Measurements from ENCODE around the gene FAM174A.
A peak's percentile ranks its signal among the peaks of the same experiment; 100 is the strongest.

FAM174A gene

DNA sequence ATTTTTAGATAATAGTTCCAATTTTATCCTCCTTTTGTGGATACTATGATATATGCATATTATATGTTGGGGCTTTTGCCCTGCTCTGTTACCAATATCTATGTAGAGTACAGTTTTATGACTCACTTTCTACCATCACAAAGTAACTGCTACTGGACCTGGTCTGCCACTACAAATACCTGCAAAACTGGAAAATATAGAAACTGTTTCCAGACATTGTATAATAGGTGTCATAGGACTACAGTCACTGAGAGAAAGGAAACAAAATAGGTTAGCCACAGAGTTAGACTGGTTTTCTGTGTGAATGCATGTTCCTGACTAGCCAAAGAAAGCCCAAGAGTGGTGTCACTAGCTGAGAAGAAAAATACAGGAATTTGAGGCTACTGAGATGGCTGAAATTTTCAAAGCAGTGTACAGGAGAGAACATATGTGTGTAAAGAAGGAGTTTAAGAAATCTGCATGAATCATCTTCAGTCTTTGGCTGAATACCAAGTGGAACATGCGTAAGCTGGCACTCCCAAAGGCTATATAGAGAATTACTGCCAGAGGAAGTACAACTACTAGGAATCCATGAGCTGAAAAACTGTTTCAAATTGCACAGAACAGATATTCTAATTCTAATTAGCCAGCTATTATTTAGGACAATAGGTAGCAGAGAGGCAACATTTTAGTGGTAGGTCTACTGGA, 29.0 kb upstream of the FAM174A start:
- TF ChIP-seq, protein P1, sequence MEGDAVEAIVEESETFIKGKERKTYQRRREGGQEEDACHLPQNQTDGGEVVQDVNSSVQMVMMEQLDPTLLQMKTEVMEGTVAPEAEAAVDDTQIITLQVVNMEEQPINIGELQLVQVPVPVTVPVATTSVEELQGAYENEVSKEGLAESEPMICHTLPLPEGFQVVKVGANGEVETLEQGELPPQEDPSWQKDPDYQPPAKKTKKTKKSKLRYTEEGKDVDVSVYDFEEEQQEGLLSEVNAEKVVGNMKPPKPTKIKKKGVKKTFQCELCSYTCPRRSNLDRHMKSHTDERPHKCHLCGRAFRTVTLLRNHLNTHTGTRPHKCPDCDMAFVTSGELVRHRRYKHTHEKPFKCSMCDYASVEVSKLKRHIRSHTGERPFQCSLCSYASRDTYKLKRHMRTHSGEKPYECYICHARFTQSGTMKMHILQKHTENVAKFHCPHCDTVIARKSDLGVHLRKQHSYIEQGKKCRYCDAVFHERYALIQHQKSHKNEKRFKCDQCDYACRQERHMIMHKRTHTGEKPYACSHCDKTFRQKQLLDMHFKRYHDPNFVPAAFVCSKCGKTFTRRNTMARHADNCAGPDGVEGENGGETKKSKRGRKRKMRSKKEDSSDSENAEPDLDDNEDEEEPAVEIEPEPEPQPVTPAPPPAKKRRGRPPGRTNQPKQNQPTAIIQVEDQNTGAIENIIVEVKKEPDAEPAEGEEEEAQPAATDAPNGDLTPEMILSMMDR (IDR thresholded peaks at IDR 0.05; ENCODE audit: poor library complexity, severe bottlenecking) = peak; percentile 41
- Histone ChIP-seq H3K36me3 (ENCODE audit: low read depth) (no peaks in the 10 kb centered on the region), H3K9me3 (ENCODE audit: severe bottlenecking) (no peaks in the 10 kb centered on the region), H3K4me1 (ENCODE audit: insufficient read depth, poor library complexity, severe bottlenecking) (peaks cover 13% of the 10 kb centered on the region), H3K27me3 (ENCODE audit: insufficient read depth, poor library complexity, severe bottlenecking) (no peaks in the 10 kb centered on the region), H3K4me3 (ENCODE audit: severe bottlenecking) (no peak overlapping the region), H3K27ac (ENCODE audit: poor library complexity, severe bottlenecking) (peak overlapping the region; percentile 40)
- DNase-seq (ENCODE audit: low spot score) = no peak
- peak; percentile 100 for ATAC-seq (ENCODE audit: low read depth)

DNA sequence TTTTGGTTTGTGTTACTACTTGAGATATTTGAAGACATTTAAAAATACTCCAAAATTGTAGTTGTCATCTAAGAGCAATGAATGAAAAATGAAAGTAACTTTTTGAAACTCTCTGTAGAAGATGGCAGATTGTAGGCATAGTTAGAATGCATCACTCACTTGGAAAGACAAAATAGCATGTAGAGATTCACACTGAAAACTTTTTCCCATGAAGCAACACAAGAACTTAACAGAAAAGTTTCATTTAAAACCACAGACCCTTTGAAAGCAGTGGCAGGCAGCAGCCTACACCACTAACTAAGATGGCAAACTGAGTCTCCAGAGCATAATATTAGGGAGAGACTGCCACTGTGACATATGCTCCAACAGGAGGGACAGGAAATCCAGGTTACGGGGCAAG, 18.9 kb upstream of the FAM174A start:
- no peak overlapping the region for H3K27ac ChIP-seq (ENCODE audit: poor library complexity, severe bottlenecking)
- no peak for DNase-seq (ENCODE audit: low spot score)
- H3K36me3 ChIP-seq (ENCODE audit: low read depth) = no peaks in the 10 kb centered on the region
- peaks cover 2% of the 10 kb centered on the region for H3K9me3 ChIP-seq (ENCODE audit: severe bottlenecking)
- no peak overlapping the region for H3K4me3 ChIP-seq (ENCODE audit: severe bottlenecking)
- H3K27me3 ChIP-seq (ENCODE audit: insufficient read depth, poor library complexity, severe bottlenecking) = no peaks in the 10 kb centered on the region
- no peaks in the 10 kb centered on the region for H3K4me1 ChIP-seq (ENCODE audit: insufficient read depth, poor library complexity, severe bottlenecking)
- TF ChIP-seq, protein P1 (IDR thresholded peaks at IDR 0.05; ENCODE audit: poor library complexity, severe bottlenecking) = no peak
- no peak for ATAC-seq (ENCODE audit: low read depth)

DNA sequence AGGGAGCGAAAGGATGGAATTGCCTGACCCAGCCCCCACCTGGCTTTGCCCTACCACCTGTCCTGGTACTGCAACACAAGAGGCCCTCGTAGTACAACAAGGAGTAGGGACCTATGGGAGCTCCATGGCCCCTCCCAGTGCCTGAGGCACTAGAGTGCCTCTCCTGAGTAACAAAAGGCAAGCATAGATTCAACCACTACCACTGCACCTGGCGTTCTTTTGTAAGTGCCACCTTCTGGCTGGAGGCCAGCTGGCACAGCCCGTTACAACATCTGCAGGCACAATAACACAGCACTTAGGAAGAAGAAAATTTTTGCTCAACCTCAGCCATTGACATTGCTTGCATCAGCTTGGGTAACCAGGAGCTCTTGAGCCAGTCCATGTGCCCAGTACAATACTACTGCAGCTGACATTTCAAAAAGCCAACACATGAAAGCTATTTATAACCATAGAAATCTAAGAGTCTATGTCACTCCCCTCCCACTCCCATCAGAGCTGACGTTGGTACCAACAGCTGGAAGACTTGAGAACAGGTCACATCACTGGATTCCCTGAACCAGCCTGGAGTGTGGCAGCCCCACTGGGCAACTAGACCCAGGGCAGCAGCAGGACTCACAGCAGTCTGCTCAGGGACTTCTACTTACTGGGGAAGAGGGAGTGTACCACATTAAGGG, 17.7 kb upstream of the FAM174A start:
- H3K27me3 ChIP-seq (ENCODE audit: insufficient read depth, poor library complexity, severe bottlenecking) = no peaks in the 10 kb centered on the region
- TF ChIP-seq, protein P1 (IDR thresholded peaks at IDR 0.05; ENCODE audit: poor library complexity, severe bottlenecking) = no peak
- H3K4me3 ChIP-seq (ENCODE audit: severe bottlenecking) = no peak overlapping the region
- ATAC-seq (ENCODE audit: low read depth) (peak; percentile 80), DNase-seq (ENCODE audit: low spot score) (no peak)
- no peak overlapping the region for H3K27ac ChIP-seq (ENCODE audit: poor library complexity, severe bottlenecking)
- H3K36me3 ChIP-seq (ENCODE audit: low read depth) = no peaks in the 10 kb centered on the region
- H3K4me1 ChIP-seq (ENCODE audit: insufficient read depth, poor library complexity, severe bottlenecking) = no peaks in the 10 kb centered on the region
- H3K9me3 ChIP-seq (ENCODE audit: severe bottlenecking) = peaks cover 2% of the 10 kb centered on the region

DNA sequence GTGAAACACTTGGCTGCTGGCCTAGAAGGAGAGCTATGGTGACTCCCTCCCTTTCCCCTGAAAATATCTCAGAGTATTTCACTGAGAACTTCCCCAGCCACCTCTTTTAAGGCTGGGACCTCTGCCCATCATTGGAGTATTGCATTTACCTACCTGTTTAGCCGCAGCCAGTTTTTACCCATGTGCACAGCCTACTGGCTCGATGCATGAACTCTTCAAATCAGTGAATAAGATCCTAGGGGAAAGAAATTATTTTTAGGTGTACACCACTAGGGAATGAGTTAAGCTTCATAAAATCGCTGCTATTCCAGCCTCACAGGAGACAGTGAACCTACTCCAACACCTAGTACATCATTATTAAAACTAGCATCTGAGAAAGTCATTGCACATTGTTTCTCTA, 16.8 kb upstream of the FAM174A start:
- TF ChIP-seq, protein P1 (IDR thresholded peaks at IDR 0.05; ENCODE audit: poor library complexity, severe bottlenecking) = no peak
- no peaks in the 10 kb centered on the region for H3K27me3 ChIP-seq (ENCODE audit: insufficient read depth, poor library complexity, severe bottlenecking)
- no peak overlapping the region for H3K27ac ChIP-seq (ENCODE audit: poor library complexity, severe bottlenecking)
- peaks cover 2% of the 10 kb centered on the region for H3K9me3 ChIP-seq (ENCODE audit: severe bottlenecking)
- no peaks in the 10 kb centered on the region for H3K36me3 ChIP-seq (ENCODE audit: low read depth)
- H3K4me1 ChIP-seq (ENCODE audit: insufficient read depth, poor library complexity, severe bottlenecking) = no peaks in the 10 kb centered on the region
- DNase-seq (ENCODE audit: low spot score) (no peak), ATAC-seq (ENCODE audit: low read depth) (no peak)
- no peak overlapping the region for H3K4me3 ChIP-seq (ENCODE audit: severe bottlenecking)

DNA sequence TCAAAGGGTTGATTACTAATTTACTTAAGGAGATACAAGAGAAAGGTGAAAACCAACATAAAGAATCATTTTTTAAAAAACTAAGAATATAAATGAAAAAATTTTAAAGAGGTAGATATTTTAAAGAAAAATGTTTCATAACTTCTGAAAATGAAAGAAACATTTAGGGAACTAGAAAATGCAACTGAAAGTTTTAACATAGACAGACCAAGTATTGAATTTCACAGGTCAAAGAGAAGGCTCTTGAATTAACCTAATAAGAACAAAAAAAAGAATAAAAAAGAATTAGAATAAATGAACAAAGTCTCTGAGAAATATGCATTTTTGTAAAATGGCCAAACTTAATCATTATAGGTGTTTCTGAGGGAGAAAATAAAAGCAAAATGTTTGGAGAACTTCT, 16.1 kb upstream of the FAM174A start:
- TF ChIP-seq, protein P1 (IDR thresholded peaks at IDR 0.05; ENCODE audit: poor library complexity, severe bottlenecking) = no peak

More for the DNA sequence above, 16.1 kb upstream of the FAM174A start:
- no peak for ATAC-seq (ENCODE audit: low read depth)
- Histone ChIP-seq H3K9me3 (ENCODE audit: severe bottlenecking) (peaks cover 2% of the 10 kb centered on the region), H3K27me3 (ENCODE audit: insufficient read depth, poor library complexity, severe bottlenecking) (no peaks in the 10 kb centered on the region), H3K4me1 (ENCODE audit: insufficient read depth, poor library complexity, severe bottlenecking) (no peaks in the 10 kb centered on the region), H3K27ac (ENCODE audit: poor library complexity, severe bottlenecking) (no peak overlapping the region), H3K4me3 (ENCODE audit: severe bottlenecking) (no peak overlapping the region), H3K36me3 (ENCODE audit: low read depth) (no peaks in the 10 kb centered on the region)
- DNase-seq (ENCODE audit: low spot score) = no peak
